Hippocampal formation (tissue), 2 donors: ENCODE measurements around the gene YTHDF1.

Experiments used
- DNase-seq, 2 donors: peaks; one replicate each; lab custom pipeline; 2025; lab: John Stamatoyannopoulos, UW

Gene YTHDF1

DNA sequence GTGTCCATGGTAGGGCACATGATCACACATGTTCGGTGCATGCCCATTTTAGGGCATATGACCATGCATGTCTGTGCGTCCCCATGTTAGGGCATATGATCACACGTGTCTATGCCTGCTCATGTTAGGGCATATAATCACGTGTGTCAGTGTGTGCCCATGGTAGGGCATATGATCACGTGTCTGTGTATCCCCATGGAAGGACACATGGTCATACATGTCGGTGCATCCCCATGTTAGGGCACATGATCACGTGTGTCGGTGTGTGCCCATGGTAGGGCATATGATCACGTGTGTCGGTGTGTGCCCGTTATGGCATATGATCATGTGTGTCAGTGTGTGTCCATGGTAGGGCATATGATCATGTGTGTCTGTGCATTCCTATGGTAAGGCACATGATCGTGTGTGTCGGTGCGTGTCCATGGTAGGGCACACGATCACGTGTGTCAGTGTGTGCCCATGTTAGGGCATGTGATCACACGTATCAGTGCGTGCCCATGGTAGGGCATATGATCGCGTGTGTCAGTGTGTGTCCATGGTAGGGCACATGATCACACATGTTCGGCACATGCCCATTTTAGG, 30.6 kb downstream of the YTHDF1 start:
- DNase-seq: no peak

DNA sequence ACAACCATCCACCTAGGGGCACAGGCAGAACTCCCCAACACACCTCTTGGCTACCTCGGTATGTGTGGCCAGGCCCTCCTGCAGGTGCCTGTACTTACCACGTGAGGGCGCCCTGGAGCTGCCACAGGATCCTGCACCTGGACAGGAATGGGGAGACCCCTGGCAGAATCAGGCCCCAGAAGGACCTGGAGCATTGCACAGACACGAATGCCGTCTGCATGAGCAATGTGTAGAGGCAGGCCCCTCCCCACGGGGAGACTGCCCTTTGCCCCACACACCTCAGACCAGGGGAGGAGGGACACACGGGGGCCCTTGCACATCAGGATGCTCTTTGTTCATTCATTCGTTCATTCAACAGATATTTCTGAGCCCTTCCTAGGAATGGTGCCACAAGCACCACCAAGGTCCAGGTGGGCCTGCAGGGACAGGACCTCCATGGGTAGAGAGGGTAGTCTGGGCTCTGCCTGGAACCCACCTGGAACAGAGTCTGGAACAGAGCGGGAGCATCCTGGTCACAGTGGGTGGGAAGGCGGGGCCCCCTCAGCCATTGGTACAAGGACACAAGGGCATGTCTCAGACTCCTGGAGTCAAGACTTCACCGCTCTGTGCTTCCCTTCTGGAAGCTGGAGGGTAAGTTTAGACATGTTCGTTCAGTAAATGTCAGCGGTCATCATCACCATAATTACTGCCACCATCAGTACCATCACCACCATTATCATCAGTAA, 32.3 kb downstream of the YTHDF1 start:
- DNase-seq: no peak

DNA sequence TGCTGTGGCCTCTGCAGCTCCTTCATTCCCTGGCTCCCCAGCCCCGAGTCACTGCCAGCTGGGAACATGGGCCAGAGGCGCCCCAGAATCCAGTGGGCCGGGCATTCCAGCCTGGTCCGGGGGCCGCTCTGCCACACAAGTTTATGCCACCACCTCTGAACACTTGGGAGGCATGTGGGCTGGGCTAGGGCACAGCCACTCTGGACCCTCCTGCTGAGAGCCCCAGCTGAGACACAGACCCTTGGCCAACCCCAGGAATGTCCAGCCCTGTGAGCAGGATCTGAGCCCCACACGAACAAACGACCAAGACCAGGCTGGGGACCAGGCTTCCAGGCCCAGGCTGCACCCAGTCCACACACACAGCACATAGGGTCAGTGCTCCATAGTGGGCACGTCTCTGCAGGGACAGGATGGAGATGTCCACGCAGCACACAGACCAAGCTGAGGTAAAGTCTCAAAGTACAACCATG, 33.0 kb downstream of the YTHDF1 start:
- no peak for DNase-seq

DNA sequence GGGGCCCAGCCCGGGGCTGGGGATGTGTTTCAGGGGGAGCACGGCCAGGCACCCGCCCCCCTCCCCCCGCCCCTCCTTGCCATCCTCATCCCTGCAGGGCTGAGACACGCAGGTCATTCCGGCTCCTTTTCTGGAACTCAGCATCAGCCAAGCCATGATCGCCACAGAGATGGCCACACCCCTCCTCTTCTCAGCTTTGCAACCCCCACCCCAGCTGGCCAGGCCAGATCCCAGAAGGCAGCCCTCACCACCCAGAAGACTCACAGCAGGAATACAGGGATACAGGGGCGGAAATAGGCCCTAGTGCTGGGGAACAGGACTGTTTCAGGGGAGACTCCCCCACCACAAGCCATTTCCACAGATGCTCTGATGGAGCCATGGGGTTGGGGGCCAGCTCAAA, 33.5 kb downstream of the YTHDF1 start:
- DNase-seq: no peak

DNA sequence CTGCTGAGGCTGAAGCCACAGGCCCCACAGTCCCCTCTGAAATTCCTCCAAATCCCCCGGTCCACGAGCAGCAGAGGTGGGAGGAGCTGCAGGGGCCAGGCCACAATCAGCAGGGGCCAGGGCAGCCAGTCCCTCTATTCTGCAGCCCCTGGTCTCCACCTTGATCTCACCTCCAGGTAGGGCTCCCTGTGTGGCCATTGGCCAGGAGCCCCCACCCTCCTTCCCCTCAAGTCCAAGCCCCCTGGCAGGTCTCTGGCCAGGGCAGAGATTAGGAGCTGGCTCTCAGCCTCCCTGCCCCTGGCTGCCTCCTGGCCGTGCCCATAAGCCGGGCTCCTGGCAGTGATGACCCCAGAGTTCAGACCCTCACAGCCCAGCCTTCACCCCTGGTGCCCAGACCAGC, 34.7 kb downstream of the YTHDF1 start:
- no peak for DNase-seq

DNA sequence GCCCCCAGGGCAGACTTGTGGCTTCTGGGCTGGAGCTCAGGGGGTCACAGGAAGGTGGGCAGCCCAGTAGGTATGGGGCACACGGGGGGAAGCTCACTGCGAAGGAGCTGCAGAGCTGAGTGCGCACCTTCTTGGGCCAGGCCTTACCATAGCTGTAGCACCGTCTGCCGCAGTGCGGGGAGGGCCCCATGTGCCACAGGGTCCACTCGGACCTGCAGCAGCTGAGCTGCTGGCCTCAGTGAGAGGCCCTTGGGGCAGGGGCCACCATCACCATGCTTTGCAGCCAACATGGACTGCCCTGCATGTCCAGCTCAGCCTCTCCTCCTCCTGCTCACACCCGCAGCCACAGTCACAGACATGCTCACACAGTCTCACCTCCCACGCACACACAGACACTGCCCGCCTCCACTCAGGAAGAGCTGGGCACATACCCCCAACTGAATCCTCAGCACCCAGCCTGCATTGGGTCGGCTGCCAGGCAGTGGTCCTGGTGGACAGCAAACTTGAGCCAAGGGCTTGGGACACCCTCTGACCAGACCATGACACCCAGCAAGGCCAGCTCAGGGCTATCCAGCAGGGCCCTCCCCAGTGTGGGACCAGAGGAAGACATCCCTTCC, 35.3 kb downstream of the YTHDF1 start:
- no peak for DNase-seq

DNA sequence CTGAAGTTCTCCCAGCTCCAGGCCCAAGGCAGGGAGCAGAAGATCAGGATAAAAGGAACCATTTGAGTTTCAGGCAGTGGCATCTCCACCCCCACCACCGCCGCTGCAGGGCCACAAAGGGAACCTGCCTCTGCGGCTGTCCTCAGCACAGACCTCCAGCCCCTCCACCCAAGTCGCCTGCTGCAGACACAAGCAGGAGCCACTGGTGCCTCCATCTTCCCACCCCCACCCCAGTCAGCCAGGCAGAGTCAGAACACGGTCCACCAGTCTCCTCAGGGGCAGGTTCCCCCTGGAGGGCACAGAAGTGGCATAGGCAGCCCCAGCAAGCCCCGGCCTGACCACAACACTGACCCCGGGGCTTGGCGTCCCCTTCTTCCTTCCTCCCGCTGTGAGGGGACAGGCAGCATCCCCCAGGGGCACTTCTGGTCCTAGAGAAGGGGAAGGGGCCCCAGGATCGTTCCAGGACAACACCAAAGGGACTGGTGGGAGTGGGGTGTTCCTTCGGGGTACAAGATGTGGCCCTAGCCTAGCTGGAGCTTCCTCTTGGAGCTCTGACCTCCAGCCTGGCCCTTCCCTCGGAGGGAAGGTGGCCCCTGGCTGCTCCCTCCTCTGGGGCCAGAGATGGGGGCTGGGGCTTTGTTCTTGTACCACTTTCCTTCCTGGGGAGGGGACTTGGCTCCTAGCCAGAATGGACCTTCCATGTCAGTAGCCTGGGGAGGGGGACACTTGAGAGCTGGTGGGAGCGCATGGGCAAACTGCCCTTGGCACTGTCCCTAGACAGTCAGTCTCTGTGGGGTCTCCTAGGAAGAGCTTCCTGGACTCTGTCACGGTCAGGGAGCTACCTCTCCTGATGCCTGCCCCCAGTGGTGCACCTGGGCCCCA, 36.0 kb downstream of the YTHDF1 start:
- no peak for DNase-seq

DNA sequence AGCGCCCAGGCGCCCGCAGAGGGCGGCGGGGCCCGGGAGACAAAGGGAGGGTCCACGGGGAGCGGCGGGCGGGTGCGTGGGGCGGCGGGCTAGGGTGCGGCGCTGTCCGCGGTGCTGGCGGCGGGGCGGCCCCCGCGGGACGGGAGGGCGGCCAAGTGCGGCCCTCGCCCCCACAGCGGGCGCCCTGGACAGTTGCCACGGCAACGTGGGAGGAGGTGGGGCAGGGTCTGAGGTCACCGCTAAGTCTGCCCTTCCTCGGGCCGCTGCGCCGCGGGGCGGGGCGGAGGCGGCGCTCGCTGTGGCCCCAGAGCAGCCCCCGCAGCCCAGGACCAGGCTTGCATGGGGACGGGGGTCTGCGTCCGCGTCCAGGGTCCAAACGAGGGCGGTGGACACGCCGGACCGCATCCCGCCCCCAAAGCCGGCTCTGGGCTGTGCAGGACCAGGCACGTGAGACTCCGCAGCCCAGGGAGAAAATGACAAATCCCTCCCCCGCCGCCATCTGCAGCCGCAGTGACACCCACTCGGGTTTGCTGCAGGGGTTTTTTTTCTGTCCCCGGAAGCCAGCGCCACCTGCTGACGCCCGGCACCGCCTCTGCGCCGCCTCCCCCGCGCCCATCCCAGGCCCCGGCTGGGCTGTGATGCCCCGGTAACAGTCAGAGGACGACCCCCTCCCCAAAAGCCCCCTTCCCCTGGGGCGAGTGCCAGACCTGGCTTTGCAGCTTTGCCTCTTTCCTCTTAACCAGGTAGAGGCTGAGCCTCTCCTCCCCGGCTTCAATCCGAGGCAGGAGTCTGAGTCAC, 36.8 kb downstream of the YTHDF1 start:
- DNase-seq: peak in 1 of 2 donors; percentile 41

DNA sequence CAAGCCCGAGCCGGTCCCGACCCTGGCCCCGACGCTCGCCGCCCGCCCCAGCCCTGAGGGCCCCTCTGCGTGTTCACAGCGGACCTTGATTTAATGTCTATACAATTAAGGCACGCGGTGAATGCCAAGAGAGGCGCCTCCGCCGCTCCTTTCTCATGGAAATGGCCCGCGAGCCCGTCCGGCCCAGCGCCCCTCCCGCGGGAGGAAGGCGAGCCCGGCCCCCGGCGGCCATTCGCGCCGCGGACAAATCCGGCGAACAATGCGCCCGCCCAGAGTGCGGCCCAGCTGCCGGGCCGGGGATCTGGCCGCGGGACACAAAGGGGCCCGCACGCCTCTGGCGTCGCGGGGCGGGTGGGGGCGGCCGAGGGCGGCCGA, 37.5 kb downstream of the YTHDF1 start:
- no peak for DNase-seq

DNA sequence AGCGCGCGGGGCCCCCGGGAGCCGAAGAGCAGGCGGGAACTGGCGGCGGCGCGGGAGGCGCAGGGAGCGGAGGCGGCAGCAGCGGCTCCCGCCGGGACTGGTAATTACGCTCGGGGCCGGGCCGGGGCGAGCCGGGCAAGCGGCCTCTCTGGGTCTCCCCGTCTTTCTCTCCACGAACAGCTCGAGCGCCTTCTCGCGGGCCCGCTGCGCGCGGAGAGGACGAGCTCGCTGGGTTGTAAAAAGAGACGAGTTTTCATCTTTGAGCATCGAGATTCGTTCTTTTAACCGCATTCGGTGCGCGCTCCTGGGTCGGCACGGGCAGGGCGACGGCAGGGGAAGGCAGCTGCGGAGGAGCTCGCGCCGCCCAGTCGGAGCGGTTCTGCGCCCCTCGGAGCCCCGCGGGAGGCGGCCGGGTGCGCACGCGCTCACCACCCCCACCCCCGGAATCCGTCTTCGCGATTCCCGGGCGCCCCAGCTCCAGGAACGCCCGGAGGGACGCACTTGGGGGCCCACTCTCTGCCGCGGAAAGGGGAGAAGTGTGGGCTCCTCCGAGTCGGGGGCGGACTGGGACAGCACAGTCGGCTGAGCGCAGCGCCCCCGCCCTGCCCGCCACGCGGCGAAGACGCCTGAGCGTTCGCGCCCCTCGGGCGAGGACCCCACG, 38.0 kb downstream of the YTHDF1 start:
- DNase-seq: no peak

DNA sequence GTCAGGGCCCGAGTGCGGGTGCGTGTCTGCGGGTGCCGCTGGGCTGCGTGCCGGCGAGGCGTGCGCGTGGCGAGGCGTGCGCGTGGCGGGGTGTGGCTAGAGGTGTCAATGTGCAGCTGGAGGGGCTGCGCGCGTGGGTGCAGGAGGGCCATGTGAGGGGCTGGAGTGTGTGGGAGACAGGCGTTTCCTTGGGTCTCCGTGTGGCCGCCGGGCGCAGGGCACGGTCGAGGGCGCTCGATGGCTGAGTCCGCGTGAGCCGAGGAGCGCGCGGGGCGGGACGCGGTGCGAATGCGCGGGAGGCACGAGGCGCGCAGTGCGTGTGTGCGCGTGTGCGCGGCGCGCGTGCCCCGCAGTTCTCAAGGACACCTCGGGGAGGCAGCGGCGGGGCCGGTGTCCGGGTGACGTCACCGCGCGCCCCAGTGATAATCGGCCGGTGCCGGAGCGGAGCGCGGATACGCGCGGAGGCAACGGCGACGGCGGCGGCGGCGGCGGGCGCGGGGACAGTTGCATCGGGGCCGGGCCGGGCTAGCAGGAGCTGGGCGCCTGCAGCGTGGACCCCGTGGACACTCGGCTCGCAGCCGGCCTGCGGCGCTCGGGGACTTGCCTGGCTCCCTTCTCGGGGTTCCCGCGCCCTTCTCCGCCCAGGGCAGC, 38.7 kb downstream of the YTHDF1 start:
- peak in 1 of 2 donors; percentile 38 for DNase-seq

DNA sequence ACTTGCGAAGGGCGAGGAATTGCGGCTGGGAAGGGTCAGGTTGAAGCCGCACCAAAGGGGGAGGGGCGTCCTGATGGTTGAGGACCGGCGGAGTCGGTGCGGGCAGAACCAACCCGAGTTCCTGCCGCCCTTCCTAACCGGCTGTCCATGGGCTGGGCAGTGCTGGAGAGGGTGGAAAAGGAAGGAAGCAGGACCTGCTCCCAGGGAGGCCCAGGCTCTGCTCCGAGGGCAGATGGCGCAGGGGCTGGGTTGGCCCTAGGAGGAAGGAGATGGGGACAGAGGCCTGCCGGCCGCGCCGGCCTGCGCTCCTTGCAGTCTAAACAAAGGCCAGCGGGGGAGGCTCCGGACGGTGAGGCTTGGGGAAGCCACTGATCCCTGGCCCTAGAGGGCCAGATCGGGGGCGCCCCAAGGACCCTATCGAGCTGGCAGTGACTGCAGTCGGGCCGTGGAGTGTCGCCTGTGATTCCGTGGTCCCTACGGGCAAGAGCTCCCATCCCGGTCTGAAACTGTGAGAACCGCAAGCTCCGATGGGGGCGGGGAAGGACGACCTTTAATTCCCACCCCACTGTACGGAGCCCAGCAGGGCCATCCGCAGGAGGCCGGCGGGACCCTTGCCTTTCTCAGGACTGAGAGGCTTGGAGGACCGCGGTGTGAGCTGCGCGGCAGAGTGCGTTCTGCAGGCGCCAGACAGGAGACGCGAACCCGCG, 39.4 kb downstream of the YTHDF1 start:
- DNase-seq: no peak

DNA sequence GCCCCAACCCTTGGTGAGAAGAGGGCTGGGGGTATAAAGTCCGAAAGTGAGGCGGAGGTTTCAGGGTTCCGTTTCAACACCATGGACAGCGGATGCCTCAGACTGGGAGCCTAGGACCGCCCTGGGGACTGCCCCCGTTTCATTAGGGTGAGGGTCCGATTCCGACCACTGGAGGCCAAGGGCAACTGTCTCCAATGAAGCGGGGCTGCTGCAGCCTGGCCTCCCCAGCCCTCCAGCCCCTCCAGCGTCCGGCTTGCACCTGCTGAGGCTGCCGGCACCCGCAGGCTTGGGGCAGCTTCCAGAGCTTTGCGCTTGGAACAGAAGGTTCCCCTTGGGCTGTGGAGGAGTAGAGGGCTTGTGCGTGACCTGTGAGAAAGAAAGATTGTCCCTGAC, 39.9 kb downstream of the YTHDF1 start:
- no peak for DNase-seq

DNA sequence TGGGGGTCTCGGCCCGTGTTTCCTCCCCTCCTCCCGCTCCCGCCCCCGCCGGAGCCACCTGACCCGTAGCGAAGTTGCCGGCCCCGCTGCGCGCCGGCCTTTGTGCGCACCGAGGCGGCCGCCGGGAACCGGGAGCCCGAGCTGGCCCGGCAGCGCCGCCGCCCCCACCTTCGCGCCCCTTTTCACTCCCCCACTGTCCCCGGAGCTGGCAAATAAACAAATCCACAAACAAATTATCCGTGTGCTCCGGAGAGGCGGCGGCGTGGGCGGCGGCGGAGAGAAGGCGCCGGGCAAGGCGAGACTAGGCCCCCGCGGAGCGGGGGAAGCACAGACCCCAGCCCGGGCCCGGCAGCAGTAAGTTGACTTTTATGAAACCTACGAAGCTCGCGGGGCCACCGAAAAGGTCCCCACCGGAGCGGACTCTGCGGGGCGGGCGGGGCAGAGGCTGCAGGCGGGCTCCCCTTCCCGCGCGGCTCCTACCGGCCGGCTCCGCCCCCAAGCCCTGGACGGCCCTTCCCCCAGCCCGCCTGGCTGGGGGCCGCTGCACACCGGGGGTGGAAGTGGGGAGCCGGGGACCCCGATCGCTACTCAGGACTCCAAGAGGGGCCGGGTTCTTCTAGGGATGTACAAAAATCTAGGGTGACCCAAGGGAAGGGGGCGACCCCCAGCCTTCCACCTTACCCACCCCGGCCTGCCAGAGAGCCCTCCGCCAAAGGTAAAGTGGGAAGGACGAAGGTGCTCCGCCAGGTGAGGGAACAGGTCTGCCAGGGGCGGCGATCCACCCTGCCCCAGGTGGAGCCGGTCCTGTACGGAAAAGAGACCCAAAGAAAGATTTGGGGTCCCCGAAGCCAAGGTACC, 40.7 kb downstream of the YTHDF1 start:
- DNase-seq: no peak

DNA sequence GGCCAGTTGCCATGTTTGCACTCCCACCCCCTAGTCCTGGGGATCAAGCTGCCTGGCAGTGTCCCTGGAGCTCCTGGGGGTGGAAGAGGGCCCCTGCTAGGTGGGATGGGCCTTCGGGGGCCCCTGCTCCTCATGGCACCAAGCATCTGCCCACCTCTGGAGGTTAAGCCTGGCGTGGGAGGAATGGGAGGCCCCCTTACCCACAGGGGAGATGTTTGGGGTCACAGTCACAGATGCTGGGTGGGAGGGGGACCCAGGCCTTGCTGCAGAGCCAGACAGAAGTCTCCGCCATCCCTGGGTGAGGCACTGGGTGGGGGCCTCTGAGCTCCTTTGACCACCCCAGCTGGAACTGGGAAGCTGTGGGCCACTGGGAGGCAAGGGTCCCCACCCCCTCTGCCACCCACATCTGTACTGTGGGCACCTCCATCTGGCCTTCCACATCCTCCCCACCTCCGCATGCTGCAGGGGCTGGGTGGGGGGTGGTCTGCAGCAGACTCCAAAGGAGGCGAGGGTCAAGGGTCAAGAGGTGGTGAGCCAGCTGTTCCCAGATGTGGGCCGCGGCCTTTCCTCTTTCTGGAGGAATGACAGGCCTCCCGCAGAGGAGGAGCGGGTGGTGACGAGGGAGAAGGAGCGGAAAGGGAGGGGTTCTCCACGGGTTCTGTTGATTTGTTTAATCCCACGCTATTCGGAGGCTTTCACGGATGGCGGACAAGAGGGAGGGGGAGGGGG, 41.5 kb downstream of the YTHDF1 start:
- no peak for DNase-seq

DNA sequence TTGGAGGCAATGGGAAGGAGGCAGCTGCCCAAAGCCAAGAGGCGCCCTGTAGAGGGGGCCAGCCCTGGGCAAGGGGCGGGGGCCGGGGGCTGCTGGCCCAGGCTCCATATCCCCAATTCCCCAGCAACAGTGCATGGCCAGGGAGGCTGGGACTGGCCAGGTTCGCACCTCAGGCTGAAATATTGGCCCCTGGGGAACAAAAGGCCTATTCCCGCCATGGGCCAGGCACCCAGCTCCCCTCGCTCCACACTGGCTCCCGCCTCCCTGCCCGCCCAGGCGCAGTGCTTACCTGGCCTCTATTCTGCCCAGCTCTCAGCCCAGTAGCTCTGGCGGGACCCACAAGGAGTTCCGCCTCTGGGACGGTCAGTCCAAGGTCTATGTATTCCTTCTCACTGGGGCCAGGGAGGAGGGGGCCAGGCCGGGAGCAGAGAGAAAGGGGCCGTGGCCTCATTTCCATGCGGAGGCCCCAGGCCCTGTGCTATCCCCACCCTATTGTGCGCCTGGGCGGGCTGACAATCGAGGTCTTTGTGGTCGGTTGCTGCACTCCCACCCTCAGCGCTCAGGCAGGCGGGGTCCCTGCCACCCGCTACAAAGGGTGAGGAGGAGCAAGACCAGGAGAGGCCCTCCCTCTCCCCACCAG, 42.3 kb downstream of the YTHDF1 start:
- no peak for DNase-seq

DNA sequence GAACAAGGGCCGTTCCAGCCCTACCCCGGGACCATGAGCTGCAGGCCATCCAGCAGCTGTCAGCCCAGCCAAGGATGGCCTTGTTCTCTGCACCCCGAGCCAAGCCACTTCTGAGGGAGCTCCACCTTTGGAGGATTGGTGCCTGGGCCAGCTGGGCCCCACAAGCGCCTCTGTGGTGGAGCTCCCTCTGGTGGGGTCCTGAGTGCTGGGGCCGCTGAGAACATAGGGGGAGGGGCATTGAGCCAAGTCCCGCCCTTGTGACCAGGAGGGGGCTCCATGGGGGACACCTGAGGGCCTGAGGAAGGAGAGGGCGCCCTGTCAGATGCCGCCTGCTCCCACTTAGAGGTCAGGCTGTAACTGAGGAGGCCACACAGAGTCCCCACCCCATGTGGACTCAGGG, 43.2 kb downstream of the YTHDF1 start:
- DNase-seq: no peak

DNA sequence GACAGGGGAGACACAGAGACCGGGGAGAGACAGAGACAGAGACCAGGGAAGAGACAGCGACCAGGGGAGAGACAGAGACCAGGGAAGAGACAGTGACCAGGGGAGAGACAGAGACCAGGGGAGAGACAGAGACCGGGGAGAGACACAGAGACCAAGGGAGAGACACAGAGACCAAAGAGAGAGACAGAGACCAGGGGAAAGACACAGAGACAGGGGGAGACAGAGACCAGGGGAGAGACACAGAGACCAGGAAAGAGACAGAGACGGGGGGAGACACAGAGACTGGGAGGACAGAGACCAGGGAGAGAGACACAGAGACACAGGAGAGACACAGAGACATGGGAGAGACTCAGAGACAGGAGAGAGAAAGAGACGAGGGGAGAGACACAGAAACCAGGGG, 43.9 kb downstream of the YTHDF1 start:
- no peak for DNase-seq
